HG03064 (cell line): Measurements from ENCODE around the gene ENG.

Experiments
- ATAC-seq: cut with Tn5 transposase; IDR thresholded peaks from one replicate; pipeline ENCODE4 v1.9.1; 2021; ENCODE audit warnings: low read depth; ENCODE audit not compliant: unreplicated experiment

Gene ENG

DNA sequence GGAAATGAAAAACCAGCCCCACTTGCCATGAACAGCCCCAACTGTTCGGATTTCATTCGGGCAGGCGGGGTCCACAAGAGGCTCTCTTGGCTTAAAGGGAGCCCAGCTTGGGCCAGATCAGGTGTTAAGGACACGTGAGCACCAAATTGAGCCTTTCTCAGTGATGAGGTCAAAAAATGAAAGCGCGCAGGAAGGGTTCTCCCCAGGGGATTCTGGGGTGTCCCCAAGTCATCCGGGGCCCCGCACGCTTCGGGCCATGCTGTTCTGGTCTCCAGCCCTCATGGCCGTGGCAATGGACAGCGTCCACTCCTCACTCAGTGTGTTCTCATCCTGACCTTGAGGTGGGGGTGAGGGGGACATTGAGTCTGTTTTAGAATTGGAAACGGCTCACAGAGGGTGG, 12.1 kb upstream of the ENG start:
- no peak for ATAC-seq

DNA sequence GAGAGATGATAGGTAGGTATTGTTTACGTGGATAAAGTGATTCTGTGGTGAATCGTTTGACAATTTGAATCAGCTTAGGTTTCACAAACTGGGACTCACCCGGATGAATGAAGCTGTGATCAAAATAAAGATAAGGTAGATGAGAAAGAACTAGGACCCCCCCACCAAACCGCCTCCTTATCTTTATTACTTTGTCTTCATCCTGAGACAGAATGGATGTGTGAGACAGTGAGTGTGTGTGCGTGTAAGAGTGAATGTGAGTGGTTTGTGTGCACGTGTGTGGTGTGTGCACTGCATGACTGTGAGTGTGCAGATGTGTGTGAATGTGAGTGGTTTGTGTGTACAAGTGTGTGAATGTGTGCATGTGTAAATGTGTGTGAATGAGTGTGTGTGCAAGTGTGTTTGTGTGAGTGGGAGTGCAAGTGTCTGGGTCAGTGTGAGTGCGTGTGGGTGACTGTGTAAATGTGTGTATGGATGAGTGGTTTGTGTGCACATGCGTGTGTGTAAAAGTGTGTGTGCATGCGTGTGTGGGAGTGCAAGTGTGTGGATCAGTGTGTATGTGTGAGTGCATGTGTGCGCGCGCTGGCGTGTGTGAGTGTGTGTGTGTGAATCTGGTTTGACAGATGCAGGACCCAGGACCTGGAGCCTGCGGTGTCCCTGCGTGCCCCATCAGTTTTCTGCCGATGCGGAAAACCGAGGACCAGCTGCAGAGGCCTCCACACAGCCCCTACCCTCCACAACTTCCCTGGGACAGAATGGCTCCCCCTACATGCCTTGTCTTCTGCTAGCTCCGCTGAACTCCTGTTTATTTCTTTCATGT, 11.4 kb upstream of the ENG start:
- no peak for ATAC-seq

DNA sequence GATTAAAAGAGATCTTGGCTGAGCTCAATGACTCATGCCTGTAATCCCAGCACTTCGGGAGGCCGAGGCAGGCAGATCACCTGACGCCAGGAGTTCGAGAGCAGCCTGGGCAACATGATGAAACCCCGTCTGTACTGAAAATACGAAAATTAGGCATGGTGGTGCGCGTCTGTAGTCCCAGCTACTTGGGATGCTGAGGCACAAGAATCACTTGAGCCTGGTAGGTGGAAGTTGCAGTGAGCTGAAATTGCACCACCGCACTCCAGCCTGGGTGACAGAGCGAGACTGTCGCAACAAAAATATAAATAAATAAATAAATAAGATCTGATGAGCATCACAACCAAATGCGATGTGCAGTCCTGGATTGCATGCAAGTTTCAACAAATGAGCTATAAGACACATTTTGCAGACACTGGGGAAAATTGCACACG, 8.7 kb upstream of the ENG start:
- no peak for ATAC-seq

DNA sequence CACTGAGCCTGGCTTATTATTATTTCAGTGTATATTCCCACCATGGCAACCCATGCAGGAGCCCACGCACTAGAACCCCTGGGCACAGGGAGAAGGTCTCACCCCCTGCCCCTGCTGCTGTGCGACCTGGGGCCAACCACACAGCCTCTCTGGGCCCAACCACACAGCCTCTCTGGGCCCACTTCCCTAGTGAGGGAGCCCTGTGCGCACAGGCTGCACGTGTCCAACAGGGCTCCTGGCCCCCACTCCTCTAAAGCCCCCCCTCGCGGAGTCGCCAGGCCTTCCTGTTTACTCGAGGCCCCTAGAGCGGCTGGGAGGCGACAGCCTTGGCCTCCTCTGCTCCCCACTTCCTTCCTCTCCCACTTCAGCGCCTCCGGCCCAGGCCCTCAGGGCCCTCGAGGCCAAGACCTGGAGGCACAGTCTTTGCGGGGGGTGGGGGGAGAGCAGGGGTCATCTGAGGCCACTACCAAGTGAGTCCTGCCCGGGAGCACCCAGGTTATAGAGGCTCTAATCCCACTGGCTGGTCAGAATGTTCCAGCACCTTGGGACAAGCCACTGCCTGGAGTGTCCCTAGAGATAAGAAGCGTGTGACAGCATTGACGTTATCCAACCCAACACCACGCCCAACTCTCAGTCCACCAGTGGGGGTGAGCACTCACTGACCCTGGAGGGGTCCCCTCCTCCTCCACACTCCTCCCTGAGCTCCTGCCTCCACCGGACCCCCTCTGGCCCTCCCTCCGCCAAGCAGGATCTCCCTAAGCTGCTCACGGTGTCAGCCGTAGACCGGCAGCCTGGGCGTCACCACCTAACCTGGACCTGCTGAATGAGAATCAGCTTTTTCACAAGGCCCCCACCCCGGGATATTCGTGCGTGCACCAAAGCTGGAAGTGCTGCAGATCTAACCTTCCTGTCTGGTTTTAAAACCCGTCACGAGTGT, 7.9 kb upstream of the ENG start:
- no peak for ATAC-seq

DNA sequence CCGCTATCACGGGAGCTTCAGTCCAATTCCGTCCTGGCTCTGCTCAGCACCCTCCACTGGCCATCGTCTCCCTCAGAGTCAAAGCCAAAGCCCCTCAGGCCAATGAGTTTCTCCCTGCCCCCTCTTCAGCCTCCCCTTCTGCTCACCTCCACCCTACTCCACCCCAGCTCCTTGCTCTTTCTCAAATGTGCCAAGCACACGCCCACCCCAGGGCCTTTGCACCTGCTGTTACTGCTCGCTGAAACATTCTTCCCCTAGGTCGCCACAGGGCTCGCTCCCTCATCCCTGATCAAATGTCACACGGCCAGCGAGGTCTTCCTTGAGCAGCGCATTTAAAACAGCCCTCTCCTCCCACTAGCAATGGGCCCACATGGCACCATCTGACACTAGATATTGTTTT, 6.3 kb upstream of the ENG start:
- no peak for ATAC-seq

DNA sequence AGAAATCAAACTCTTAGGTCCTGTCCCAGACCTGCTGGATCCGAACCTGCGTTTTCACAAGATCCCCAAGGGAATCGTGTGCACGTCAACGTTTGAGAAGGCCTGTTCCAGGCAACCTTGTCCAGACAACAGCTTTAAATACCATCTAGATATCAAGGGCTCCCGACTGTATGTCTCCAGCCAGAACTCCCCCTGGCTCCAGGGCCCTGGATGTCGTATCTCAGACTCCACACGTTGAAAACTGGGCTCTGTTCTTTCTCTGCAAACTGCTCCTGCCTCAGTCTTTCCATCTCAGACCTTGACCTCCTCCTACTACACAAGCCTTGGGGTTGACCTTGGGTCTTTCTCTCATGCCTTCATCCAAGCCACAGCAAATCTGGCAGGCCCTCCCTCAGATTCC, 5.8 kb upstream of the ENG start:
- ATAC-seq: no peak

DNA sequence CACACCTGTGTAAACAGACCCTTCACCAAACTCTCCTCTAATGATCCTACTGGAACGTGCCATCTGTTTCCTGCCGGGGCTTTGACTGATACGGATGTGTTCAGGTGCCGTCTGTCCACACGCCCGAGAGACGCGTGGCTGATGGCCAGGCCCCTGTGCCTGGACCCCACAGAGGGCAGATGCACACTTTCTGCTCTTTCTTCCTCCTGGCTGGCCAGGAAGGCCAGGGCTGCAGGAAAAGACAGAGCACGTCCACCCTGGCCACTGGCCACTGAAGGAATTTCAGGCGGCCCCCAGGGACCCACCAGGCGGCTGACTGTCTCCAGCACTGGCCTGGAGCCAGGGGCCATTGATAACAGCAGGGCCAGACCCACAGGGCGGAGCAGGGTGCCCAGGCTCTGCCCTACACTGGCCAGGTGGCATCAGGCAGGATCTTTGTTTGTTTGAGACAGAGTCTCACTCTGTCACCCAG, 3.6 kb upstream of the ENG start:
- no peak for ATAC-seq

DNA sequence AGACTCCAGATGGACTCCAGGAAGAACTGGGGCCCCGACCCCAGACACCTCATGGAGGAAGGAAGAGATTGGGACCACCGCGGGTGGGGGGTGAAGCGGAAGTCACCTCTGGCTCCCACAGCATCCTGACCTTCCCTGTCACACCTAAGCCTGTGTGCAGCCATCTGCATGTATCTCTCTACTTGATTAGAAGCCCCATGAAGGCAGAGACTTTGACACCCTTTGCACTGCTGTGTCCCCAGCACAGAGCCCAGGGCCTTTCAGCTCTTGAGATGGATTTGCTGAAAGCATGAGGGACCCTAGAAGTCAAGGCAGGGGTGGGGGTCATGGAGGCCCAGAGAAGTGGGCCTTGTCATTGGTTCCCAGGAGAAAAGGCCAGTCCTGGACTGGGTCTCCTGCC, 2.8 kb upstream of the ENG start:
- ATAC-seq: no peak

DNA sequence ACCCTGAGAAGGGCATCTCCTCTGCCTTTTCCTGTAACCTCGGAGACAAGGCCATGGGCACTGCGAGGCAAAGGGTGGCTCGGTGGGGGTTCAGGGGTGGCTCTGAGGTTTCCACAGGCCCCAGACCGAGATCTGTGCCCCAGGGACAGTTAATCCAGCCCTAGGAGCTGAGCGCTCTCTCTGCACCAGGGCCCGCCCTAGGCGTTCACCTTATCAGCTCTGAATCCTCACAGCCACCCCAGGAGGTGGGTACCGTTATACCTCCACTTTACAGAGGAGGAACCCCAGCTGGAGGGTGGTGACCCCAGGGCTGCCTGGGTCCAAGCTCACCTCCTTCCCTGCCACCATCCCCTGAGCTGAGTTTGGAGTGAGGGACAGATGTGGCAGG, 2.3 kb upstream of the ENG start:
- ATAC-seq: no peak

DNA sequence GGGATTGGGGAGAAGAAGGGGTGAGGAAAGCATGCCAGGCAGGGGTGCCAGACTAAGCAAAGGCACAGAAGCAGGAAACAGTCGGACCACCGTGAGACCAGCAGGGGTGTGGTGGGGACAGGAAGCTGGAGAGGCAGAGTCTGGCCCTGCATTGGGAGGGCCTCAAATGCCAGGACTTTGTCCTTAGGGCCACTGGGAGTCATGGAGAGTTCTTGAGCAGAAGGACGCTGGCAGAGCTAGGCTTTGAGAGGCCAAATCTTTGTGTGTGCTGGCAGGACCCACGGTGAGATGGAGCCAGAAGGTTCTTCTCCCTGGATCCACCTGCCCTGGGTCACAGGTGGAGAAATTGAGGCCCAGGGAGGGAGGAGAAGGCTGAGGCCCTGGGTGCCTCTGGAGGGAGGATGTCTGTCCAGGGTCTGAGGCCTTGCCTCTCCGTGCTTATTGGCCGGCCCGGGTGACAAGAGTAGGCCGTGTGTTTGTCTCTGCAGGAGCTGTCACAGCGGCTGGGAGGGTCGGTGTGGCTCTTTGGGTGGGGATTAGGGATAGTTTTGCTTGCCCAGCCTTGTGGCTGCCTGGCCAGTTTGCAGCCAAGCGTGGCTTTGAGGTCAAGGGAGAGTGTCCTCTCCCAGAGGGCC, 1.8 kb upstream of the ENG start:
- no peak for ATAC-seq

DNA sequence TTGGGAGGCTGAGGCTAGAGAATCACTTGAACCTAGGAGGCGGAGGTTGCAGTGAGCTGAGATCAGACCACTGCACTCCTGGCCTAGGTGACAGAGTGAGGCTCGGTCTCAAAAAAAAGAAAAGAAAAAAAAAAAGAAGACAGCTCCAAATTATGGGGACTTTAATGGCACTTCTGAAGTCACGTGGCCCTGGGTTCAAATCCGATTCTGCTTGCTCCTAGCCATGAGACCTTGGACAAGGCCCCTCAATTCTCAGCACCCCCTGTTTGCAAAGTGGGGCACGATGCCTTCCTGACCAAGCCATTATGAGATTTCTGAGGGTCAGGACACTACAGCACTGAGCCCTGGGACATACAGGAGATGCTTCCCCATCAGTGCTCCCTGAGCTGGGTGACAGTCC, 1.1 kb upstream of the ENG start:
- ATAC-seq: no peak

DNA sequence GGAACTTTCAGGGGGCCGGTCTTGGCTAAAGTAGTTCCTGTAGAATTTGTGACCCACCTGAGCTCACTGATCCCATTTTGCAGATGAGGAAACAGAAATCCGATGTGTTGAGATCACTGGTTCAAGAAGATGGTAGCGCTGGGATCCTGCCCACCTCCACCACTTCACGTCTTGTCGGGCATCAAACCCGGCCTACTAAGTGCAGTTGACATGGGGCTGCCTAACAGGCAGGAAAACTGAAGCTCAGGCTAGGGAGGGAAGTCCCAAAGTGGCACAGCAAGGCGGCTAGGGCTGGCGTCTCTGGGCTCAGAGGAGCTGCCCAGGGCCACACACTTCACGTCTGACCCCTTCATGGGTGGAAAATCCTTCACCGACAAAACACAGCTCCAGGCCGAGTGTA, 502 bp upstream of the ENG start:
- ATAC-seq: no peak

DNA sequence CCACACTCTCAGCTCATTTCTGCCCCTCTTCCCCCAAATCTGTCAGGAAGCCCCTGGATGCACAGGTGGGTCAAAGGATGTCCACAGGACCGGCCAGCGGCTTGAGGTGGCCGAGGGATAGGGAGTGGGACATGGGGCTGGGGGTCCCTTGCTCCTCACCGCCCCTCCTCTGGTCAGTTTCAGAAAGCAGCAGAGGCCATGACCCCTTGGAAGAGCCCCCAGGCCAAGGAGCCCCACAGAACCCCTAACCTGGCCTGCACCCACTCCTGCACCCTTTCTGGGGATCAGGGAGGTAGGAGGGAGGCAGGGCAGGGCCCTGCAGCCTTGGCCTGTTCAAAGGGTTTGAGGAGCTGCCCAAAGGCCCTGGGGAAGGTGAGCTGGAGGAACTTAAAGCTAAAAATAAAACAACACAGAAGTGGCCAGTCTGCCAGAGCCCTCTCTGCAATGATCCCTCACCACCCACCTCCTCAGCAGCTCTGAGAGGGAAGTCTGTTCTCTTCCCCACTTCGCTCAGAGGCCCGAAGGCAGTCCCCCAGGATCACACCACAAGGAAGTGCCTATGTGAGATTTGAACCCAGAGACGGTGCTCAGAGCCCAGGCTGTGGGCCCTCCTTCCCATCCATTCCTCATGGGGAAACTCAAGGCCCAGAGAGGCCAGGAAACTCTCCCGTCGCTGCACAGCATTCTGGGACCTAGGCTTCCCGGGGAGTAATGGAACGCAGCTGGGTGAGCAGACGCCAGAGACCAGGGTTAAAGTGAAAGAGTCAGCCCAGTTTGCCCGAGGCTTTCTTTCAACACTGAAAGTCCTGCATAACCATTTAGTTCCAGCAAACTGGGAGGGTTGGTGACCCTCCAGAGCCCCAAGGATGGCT, 910 bp downstream of the ENG start:
- no peak for ATAC-seq

DNA sequence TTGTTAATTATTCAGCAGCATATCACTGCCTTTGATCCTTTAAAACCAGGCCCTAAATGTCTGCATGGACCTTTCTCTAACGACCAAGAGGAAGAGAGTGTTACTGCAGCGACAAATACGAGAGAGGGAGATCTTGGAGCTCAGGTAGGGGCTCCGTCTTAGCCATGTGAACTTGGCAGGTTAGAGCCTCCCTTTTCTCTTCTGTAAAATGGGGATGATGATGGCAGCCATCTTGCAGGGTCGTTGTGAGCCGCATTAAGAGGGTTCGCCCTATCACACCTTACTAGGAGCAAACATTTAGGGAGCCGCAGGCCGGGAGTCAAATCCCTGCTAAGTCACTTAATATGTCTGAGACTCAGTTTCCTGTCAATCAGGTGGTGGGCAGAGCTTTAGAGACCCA, 1.6 kb downstream of the ENG start:
- no peak for ATAC-seq

DNA sequence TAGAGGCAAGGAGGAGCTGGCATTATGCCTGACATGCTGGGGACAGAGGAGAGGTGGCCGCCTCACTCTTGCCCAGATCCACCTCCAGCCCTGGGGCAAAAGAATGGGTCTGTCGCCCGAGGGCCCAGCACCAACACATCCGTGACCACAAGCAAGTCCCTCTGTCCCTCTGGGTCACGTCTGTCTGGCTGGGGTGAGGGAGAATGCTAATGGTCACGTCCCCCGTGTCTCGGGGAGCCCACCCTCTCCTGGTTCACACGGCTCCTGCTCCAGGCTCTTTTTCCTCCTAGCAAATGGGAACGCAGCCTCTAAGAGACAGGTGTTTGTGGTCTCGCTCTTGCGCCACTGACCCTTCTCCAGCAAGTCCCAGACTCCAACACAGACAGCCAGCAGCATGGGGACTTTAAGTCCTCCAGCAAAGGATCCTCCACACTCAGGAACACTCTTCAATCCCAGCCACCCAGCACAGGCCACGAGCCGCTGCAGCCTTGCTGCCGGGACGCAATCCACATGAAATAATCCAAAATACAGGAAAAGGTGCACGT, 4.1 kb downstream of the ENG start:
- ATAC-seq: no peak

DNA sequence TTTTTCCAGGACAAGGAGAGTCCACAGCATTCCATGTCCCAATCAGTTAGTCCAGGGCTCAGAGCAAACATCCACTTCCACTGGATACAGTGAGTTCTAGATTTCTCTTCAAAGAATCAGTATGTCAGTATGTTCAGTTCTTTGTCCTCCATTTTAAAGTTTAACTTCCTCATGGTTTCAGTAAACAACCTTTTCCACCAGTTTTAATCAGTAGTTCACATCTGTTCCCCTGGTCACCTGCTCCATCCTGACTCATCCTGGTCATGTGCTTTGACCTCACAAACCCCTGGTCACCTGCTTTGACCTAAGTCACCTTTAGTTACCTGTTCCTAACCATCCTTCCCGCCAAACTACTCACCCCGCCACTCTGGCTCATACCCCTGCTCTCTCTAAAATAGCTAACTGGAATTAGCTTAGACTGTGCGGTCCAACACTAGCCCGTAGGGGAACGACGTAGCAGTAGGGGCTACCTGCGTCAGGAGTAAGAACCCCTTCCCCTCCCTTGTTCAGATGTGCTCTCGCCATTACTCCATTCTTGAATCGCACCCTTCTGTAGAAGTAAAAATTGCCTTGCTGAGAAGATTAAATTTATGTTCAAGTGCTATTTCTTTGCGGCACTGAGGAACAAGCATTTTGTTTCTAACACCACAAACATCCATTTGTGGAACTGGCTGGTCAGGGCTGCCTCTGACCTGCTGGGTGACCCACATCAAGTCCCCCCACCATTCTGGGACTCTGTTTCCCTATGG, 5.5 kb downstream of the ENG start:
- ATAC-seq: no peak

DNA sequence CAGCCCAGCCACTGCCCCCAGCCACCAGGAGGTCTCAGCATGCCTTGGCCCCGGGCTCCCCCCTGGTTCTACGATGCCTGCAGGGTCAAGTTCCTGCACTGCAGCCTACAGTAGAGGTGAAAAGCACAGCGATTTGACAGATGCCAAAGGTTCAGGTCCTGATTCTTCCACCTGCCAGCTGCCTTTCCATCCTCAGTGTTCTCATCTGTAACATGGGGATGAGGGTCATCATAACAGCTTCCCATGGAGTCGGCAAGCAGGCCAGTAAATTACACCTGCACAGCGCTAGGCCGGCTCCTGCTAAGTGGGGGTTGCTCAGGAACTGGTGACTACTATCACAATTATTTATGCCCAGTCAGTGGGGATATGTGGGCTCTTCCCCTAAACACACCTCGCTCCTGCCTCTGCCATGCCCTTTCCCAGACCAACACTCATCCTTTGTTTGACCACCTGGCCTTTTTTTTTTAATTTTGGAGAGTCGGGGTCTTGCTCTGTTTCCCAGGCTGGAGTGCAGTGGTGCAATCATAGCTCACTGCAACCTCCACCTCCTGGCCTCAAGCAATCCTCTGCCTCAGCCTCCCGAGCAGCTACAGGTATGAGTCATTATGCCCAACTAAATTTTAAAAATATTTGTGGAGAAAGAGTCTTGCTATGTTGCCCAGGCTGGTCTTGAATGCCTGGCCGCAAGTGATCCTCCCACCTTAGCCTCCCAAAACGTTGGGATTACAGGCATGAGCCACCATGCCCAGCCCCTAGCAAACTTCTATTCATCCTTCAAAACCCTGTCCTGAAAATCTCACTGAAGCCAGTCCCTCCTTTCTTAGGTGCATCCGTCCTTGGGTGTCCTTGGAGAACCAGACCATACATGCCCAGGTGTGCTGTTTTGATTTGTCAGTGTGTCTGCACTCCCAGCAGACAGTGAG, 6.4 kb downstream of the ENG start:
- no peak for ATAC-seq

DNA sequence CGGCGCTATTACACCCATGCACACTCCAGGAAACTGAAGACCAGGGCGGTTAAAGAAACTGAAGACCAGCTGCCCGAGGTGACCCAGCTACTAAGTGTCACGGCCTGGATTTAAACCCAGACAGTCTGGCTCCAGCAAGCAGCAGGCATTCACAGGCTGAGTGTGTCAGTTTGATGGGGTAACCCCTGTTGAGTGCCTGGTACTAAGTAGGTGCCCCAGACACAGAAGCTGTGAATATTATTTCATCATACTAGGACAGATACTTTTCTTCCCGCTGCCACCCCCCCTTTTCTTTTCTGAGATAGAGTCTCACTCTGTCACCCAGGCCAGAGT, 7.3 kb downstream of the ENG start:
- ATAC-seq: no peak
